Activated CD8-positive, alpha-beta memory T cell treated with anti-CD3 and anti-CD28 coated beads, Interleukin-2, amount 50 U/mL, for 48 hours (primary cell): ENCODE data around the gene NECTIN1.

Source experiments
- DNase-seq: peaks from one replicate; pipeline ENCODE4 v3.0.0-alpha.2; 2020

The NECTIN1 gene

GRCh38 chr11:119691020-119691666, 37.9 kb downstream of the NECTIN1 start:
- peak; percentile 59 for DNase-seq

- no peak for DNase-seq
Measured at GRCh38 chr11:119689302-119689701, 39.7 kb downstream of the NECTIN1 start.

- DNase-seq, result no peak
Measured at GRCh38 chr11:119688356-119688755, 40.6 kb downstream of the NECTIN1 start.

- no peak for DNase-seq
Measured at GRCh38 chr11:119687373-119688046, 41.5 kb downstream of the NECTIN1 start.

DNA sequence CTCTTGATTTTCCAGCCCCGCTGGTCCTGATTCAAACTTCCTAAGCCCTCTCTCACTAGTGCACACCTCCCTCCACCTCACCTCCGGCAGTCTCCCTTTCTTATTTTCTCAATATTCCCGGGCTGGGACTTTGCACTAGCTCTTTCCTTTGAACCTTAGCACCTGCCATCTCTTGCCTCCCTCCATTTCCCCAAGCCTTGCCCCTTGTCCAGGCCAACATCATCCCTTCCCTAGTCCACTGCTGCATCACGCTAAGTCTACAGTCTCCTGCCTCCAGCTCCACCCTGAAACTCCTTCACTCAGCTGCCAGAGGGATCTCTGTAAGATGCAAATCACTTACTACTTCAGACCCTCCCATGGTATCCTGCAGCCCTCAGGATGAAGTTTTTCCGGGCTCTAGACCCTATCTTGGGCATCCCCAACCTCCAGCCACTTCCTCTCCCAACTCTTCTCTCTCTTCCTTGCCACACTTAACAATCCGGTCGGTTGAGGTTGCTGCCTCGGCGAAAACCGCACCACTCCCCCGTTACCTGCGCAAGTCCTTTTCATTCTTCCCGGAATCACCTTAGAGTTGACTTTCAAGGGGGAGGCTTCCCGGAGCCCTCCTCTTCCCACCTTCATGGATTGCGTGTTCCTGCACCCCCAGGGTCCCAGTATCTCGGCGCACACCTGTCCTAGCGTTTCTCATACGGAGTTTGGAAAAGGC, 42.7 kb downstream of the NECTIN1 start:
- no peak for DNase-seq

GRCh38 chr11:119685111-119685746, 43.8 kb downstream of the NECTIN1 start:
- DNase-seq, result no peak

- no peak for DNase-seq
Measured at GRCh38 chr11:119684361-119685110, 44.5 kb downstream of the NECTIN1 start.

DNA sequence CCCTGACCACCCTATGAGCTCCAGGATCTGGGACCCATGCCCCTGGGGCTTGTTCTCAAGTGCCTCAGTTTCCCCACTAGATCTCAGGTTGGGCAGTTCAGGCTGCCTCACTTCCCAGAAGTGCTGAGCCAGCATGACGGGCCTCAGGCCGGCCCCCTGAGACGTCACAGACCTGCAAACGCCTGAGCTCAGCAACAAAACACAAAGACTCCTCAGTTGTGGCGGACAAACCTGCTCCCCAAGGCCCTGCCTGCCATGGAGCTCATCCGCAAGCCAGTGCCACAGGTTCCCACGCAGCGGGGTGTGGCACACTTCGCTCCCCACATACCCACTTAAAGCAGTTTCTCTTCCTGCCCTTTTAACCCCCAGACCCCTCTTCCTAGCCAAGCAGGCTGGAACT, 45.2 kb downstream of the NECTIN1 start:
- no peak for DNase-seq

DNA sequence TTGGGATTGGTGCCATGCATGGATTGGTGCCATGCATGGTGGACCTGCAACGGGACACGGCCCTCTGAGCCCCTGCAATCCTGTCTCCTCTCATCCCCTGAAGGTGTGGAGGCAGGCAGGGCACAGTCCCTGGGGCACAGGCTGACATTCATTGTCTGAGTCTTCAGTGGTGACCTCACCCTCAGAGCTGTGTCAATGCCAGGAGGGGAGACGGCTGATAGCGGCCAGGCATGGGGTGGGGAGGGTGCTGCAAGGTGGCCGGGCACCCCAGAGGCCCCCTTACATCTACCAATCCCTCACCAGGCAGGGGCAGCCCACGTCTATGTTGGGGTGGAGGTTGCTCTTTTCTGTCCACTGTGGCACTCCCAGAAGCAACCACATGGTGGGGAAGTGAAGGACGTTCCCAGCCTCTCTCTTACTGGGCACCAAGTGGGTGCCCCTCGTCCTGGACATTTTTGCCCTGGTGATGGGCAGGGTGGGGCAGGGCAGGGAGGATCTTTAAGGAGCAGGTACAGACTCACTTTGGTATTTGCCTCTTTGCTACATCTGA, 47.6 kb downstream of the NECTIN1 start:
- DNase-seq, result no peak

GRCh38 chr11:119680541-119681360, 48.2 kb downstream of the NECTIN1 start:
- no peak for DNase-seq

DNA sequence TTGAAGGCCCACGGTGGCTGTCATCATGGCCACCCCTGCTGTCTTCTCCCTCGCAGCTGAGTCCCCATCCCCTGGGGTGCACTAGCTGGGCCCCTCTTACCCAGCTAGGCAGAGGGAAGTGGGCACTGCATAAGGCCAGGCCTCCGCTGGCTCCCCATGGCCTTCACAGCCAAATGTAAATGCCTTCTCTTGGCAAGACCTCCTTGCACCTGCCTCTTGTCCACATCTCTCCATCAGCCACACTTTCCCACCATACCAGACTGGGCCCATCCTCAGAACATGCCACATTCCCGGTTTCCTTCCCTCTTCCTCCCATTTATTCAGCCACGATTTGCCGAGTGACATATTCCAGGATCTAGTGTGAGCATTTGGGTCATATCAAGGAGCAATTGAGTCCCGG, 49.7 kb downstream of the NECTIN1 start:
- DNase-seq, result no peak

DNA sequence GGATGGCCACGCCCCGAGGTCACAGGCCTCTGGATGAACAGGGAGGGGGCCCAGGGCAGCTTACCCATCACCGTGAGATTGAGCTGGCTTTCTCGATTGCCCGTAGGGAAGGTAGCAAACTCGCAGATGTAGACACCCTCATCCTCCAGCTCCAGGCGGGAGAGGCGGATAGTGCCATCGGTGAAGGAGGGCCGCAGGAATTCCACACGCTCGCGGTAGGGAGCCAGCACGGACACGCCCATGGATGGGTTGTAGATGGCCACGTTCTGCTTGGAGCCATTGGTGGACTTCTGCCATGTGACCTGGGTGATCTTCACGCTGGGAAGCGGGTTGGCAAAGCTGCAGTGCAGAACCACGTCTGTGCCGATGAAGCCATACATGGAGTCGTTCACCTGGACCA, 50.6 kb downstream of the NECTIN1 start:
- no peak for DNase-seq

DNA sequence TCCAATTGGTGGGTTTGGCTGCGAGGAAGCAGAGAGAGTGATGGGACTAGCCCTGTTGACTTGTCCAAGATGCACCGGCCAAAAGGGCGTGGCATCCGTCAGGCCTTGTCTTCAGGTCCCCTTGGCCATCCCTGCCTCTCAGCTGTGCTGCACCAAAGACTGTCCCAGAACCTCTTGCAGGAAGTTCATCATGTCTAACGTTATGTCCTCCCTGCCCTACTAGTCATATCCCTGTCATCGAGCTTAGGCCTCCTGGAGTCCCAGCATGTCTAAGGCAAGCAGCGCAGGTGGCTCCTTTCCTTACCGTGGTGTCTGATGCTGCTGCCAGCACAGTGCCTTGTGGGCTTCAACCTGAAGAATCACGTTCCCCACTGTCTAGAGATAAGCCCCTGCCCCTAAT, 51.2 kb downstream of the NECTIN1 start:
- no peak for DNase-seq

GRCh38 chr11:119676461-119677020, 52.5 kb downstream of the NECTIN1 start:
- no peak for DNase-seq

- peak; percentile 65 for DNase-seq
Measured at GRCh38 chr11:119673759-119674336, 55.2 kb downstream of the NECTIN1 start.

DNA sequence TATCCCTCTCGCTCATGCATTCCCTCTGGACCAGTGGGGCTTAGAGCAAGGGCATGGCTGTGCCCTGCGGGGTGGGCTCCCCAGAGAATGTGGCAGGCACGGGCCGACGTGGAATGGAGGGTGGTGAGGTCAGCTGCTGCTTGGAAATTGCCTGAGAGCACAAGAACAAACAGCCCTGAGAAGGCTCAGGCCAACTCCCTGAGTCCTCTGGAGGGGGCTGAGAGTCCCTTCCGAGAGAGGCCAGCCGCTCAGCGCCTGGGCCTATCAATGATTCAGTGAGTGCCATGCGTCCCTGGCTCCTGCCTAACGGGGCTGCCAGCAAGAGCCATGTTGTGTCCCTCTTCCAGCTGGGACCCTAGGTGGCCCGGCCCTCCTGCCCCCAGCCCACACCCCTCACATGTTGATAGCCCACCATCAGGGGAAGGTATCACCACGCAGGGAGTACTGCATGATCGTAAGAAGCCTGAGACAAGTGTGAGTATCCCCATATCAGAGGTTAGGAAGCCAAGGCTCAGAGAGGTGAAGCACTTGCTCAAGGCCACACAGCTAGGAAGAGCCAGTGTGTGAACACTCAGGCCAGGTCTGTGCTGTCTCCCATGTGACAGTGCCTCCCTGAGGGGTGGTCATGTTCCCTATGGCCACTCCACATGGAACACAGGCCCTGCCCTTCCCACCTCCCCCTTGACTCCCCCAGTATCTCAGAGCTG, 55.8 kb downstream of the NECTIN1 start:
- no peak for DNase-seq

- no peak for DNase-seq
Measured at GRCh38 chr11:119672597-119672996, 56.4 kb downstream of the NECTIN1 start.

DNA sequence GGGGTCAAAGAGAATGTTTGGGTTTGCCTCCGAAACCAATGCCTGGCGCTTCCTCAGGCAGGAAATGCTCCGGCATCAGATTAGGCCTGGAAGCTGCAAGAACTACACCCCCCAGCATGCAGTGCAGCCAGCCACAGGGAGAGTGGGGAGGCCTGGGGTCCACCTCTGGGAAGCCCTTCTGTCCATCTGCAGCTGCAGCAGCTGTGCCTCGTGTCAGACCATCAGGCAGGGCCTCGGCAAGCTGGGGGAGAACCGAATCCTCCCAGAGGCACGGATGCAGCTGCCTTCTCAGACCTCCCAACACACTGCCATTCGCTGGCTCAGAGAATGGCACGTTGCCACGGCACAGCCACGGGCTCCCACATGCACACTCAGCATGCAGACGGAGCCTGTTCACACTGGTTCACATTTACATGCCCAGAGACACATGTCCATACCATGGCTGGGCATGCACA, 57.4 kb downstream of the NECTIN1 start:
- DNase-seq, result no peak

- DNase-seq, result no peak
Measured at GRCh38 chr11:119671051-119671450, 57.9 kb downstream of the NECTIN1 start.

GRCh38 chr11:119669487-119669886, 59.5 kb downstream of the NECTIN1 start:
- DNase-seq, result no peak
